ENCODE data around the gene WAS.
"Not testable (repeated sequence)": the region's sequence is repeated elsewhere in the genome, so short reads cannot be mapped to it uniquely, and the experiment has no call there.

Gene WAS
- 29.1 to 53.2 reads per million in 2 experiments for total RNA-seq

DNA sequence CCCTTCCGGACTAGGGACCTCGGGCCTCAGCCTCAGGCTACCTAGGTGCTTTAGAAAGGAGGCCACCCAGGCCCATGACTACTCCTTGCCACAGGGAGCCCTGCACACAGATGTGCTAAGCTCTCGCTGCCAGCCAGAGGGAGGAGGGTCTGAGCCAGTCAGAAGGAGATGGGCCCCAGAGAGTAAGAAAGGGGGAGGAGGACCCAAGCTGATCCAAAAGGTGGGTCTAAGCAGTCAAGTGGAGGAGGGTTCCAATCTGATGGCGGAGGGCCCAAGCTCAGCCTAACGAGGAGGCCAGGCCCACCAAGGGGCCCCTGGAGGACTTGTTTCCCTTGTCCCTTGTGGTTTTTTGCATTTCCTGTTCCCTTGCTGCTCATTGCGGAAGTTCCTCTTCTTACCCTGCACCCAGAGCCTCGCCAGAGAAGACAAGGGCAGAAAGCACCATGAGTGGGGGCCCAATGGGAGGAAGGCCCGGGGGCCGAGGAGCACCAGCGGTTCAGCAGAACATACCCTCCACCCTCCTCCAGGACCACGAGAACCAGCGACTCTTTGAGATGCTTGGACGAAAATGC is at the start of gene WAS:
Gene WAS (plus strand): TSS at position 389 of the 572 bp plus-strand sequence. CDS start 55 bp downstream, at position 444.
- no peak for DNase-seq (ENCODE audit: low read depth)

DNA sequence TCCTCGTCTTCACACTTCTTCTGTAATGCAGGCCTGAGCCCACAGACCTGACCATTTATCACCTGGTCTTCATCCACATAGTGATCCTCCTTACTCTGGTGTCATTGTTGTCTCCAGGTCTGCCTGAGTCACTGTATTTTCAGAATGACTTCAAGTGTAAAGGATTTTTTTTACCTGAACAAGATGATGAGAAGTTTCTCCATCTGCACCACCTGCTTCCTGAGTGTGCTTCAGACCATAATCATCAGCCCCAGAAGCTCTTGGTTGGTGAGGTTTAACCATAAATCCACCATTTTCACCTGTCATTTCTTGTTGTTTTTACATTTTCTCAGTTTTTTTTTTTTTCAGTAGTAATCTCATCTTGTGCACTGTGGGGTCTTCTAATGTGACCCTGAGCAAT is 47.3 kb upstream of the WAS start:
- DNase-seq (ENCODE audit: low read depth): no peak

DNA sequence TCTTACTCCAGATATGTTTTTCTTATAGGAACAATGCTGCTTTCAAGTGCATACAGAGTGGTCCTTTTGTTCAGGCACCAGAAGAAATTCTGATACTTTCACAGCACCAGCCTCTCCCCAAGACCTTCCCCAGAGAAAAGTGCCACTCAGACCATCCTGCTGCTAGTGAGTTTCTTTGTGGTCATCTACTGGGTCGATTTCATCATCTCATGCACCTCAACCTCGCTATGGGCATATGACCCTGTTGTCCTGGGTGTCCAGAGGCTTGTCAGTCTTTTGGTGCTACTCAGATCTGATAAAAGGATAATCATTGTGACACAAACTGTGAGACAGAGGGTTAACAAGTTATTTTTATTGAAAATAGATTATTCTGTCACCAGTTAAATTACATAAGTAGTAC is 46.8 kb upstream of the WAS start:
- DNase-seq (ENCODE audit: low read depth): no peak

DNA sequence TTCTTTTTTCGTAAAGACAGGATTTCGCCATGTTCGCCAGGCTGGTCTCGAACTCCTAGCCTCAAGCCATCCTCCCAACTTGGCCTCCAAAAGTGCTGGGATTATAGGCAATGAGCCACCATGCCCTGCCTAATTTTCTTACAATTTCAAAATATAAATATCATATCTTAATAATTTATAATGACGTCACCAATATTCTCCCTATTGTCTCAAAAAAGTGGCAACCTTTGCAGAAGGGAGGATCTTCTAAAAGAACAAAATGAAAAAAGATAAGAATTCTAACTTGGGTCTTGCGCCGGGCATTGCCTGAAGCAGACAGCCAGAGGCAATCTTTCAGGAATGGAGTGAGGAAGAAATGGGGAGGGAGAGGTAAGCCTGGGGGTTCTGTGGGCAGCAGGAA is 37.9 kb upstream of the WAS start:
- DNase-seq (ENCODE audit: low read depth): no peak

DNA sequence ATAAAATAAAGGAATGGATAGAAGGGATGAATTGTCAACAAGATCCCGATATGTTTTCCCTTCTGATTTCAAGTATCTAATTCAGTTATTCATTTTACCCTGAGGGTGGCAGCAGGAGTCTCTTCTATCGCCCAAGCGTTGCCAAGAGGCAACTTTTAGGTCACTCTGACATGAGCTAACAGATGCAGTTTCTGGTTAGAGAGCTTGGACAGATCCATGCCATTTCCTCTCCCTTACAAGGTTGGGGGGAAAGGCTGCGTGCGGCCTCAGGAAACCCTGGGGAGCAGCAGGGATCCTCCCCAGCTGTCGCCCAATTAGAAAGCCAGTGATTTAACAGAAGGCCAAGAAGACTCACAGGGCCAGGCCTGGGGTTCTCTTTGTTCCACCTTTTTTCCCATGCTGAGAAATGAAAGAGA is 35.3 kb upstream of the WAS start:
- DNase-seq (ENCODE audit: low read depth): peak; percentile 4

DNA sequence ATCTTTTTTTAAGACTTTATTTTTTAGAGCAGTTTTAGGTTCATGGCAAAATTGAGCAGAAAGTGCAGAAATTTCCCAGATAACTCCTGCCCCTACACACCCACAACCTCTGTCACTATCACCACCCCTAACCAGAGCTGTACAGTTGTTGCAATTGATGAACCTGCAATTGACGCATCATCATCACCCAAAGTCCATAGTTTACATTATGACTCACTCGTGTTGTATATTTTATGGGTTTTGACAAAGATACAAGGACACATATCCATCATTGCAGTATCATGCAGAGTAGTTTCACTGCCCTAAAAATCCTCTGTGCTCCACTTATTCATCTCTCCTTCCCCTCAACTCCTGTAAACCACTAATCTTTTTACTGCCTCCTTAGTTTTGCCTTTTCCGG is 34.5 kb upstream of the WAS start:
- no peak for DNase-seq (ENCODE audit: low read depth)

DNA sequence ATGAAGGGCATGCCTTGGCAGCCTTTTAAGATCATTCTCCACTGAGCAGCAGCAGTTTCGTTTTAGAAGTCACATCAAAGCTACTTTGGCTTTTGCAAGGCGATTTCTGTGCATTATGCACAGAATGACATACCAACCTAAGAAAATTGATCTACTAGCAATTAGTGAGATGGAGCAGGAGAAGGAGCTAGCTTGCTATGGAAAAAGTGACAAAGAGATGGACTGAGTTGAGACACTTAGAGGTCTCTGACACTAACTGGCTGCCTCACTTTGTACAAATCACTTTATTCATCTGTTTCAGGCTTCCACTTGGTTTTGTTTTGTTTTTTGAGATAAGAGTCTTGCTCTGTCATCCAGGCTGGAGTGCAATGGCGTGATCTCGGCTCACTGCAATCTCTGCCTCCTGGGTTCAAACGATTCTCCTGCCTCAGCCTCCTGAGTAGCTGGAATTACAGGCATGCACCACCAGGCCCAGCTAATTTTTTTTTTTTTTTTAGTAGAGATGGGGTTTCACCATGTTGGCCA is 31.5 kb upstream of the WAS start:
- not testable (repeated sequence) for DNase-seq (ENCODE audit: low read depth)

DNA sequence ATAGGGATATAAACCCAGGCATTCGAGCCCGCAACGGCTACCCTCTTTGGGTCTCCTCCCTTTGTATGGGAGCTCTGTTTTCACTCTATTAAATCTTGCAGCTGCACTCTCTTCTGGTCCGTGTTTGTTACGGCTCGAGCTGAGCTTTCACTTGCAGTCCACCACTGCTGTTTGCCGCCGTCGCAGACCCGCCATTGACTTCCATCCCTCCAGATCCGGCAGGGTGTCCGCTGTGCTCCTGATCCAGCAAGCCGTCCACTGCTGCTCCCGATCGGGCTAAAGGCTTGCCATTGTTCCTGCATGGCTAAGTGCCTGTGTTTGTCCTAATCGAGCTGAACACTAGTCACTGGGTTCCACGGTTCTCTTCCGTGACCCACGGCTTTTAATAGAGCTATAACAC is 28.9 kb upstream of the WAS start:
- not testable (repeated sequence) for DNase-seq (ENCODE audit: low read depth)

DNA sequence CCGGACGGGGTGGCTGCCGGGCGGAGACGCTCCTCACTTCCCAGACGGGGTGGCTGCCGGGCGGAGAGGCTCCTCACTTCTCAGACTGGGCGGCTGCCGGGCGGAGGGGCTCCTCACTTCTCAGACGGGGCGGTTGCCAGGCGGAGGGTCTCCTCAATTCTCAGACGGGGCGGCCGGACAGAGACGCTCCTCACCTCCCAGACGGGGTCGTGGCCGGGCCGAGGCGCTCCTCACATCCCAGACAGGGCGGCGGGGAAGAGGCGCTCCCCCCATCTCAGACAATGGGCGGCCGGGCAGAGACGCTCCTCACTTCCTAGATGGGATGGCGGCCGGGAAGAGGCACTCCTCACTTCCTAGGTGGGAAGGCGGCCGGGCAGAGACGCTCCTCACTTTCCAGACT is 23.9 kb upstream of the WAS start:
- DNase-seq (ENCODE audit: low read depth): not testable (repeated sequence)

DNA sequence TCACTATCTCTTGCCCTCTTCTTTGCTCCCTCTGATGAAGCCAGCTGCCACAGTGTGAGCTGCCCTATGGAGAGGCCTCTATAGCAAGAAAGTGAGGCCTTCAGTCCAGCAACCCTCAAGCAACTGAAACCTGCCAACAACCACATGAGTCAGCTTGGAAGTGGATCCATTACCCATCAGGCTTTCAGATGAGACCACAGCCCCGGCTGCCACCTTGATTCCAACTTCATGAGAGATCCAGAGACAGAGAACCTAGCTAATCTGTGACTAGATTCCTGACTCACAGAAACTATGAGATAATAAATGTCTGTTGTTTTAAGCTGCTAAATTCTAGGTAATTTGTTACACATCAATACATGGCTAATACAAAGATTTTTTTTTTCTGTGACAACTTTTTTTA is 20.4 kb upstream of the WAS start:
- DNase-seq (ENCODE audit: low read depth): no peak

DNA sequence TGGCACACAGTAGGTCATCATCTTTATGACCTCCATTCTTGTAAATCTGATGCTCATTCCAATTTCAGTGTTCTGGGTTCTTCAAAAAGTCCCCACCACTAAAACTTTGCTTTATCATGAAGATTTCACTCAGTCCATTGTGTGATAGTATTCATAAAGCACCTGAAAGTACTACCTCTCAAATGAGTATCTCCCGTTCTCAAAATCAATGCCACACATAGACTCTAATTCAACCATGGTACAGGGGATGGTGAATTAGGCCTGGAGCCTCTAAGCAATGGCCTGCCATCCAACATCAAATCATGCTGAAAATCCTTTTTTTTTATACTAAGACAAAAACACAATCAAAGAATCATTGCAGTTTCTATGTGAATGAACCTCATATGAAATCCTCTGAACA is 19.4 kb upstream of the WAS start:
- DNase-seq (ENCODE audit: low read depth): no peak

DNA sequence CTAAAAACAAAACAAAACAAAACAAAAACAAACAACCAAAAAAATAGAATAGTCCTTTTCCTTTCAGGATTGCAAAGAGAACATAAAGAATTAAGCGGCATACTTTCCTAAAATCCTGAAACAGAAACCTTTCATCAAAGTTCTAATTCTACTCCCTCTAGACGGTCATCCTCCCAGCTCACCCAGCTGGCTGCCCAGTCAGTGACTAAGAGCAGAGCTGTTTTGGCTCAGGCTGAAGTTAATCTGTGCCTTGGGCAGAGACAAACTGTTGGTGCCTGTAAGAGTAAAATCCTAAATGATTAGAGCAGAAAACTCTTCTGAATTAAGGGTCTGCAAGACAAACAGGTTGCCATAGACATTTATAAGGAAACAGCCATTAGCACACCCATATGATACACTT is 17.6 kb upstream of the WAS start:
- DNase-seq (ENCODE audit: low read depth): no peak

DNA sequence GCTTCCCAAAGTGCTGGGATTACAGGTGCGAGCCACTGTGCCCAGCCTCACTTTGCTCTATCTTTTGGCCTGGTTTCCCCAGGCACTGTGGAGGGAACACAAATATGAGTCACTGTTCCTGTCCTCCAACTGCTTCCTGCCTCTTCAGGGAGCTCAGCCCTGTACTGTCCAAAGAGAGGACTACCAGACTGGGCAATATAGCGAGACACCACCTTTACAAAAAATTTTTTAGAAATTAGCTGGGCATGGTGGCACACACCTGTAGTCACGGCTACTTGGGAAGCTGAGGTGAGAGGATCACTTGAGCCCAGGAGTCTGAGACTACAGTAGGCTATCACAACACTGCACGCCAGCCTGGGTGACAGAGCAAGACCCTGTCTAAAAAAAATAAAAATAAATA is 16.9 kb upstream of the WAS start:
- no peak for DNase-seq (ENCODE audit: low read depth)

DNA sequence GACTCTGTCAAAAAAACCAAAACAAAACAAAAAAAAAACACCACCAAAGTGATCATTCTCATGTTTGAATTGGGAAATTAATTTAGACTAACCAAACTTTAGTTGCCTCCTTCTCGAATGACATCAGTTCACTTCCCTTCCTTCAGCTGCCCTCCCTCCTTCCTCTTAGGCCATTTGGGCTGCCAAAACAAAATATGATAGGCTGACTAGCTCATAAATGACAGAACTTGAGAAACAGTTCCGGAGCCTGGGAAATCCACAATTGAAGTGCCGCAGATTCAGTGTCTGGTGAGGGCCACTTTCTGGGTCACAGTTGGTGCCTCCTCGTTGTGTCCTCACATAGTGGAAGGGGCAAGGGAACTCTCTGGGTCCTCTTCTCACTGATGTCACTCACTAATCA is 16.1 kb upstream of the WAS start:
- DNase-seq (ENCODE audit: low read depth): no peak

DNA sequence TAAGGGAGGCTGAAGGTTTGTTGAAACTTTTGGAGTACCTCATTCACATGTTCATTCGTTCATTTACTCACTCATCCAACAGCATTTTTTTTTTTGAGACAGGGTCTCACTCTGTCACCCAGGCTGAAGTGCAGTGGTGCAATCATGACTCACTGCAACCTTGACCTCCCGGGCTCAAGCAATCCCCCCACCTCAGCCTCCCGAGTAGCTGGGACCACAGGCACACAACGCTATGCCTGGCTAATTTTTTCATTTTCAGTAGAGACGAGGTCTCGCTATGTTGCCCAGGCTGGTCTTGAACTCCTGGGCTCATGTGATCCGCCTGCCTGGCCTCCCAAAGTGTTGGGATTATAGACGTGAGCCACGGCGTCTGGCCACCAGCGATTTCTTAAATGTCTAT is 15.4 kb upstream of the WAS start:
- not testable (repeated sequence) for DNase-seq (ENCODE audit: low read depth)

DNA sequence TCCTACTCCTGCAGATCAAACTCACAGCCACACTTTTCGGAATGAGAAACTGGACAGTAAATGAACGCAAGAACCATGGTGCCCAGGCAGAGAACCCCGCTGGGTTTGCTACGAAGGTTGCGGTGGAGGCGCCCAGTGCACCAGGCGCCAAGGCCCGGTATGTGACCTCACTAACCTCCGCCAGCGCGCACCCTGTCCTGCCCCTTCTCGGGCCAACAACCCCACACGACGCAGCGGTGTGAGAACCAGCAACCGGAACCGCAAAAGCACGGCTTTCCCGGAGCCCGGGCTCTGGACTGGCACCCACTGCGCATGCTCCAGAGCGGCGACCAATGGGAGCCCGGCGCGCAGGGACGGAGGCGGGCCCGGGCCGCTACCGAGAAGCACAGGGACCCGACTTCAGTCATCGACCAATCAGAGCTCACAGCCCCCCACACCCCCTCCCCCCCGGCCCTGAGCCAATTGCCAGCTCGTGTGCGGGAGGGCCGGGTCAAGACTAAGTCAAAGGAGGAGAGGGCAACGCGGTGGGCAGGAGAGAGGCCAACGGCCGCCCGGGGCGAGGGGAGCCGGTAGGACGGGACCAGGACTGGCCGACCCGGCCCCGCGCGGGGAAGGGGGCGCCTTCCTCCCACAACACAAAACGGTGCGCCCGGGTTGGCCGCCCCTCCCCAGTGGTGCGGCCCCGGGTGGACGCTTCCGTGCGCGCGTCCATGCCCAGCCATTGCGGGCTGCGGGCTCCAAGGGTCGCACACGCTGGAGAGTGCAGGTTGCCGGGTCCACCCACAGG is 7.3 kb upstream of the WAS start:
- DNase-seq (ENCODE audit: low read depth): peak; percentile 82

DNA sequence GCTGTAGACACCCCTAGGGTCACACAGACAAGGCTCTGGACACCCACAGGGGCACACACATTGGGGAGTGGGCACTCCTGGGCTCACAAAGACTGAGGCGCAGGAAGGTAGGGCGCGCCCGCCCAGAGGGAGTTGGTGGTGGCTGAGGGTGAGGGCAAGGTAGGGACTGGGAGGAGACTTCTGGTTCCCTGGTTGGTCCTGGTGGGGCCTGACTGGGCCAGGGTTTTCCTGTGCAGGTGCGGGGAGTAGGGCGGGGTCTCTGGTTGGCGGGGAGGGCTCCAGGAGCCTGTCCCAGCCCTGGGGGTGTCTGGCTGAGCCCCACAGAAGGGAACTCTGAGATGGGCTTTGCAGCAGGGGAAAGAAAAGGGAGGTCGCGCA is 6.7 kb upstream of the WAS start:
- no peak for DNase-seq (ENCODE audit: low read depth)

DNA sequence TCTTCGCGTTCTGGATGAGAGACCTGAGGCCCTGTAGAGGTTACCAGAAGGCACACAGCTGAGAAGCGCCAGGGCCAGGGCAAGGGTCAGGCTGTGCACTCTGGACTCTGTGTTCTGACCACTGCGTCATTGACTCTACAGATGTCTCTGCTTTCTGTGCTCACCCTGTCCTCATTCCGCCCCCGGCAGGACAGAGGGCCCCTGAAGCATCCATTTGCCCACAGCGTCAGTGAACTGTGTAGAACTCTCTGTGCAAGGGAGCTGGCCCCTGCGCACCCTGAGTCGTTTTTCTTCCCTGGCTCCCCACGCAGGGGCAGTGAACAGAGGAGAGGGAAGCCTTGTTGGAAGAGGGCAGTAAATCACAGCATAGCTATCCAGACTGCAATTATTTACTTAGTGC is 6.1 kb upstream of the WAS start:
- no peak for DNase-seq (ENCODE audit: low read depth)

DNA sequence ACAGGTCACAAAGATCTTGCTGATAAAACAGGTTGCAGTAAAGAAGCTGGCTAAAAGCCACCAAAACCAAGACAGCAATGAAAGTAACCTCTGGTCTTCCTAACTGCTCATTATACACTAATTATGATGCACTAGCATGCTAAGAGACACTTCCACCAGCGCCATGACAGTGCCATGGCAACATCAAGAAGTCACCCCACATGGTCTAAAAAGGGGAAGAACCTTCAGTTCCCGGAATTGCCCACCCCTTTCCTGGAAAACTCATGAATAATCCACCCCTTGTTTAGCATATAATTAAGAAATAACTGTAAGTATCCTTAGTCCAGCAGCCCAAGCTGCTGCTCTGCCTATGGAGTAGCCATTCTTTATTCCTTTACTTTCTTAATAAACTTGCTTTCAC is 3.1 kb upstream of the WAS start:
- DNase-seq (ENCODE audit: low read depth): not testable (repeated sequence)

DNA sequence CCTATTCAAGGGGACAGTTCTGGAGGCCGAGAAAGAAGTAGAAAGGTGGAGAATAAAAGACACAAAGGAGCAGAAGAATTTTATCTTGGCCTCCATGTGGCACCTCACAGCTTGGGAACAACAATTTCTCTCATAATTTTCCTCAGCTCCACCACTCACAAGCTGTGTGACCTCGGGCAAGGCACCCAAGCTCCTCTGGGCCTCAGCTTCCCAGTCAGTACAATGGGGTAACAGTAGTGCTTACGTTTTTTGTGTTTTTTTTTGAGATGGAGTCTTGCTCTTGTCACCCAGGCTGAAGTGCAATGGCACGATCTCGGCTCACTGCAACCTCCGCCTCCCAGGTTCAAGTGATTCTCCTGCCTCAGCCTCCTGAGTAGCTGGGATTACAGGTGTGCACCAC is 2.7 kb upstream of the WAS start:
- DNase-seq (ENCODE audit: low read depth): not testable (repeated sequence)

DNA sequence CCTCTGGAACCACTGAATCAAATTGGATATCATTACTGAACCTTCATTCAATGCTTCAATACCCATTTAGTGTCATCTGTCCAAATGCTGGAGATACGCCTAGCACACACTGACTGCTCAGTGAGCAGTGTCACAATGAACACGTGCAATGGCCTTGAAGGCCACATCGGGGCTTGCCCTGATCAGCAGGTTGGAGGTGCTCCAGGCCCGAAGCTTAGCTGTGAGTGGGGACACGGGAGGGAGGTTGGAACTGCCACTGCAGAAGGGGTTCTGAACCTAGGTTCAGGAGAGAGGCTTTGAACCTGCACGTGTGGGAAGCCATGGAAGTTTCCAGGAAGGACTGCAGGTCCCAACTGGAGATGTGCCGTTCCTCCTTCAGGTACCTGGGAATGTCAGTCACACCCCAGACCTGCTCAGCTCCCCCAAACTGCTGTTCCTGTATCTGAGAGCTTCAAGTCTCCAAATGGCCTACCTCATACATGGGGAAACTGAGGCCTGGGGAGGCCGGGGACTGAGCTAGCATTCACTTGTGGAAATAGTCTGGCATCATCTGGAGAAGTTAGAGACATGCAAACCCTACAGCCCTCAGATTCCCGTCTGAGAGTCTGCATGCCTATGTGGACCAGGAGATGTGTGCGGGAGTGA is 1.9 kb upstream of the WAS start:
- no peak for DNase-seq (ENCODE audit: low read depth)

DNA sequence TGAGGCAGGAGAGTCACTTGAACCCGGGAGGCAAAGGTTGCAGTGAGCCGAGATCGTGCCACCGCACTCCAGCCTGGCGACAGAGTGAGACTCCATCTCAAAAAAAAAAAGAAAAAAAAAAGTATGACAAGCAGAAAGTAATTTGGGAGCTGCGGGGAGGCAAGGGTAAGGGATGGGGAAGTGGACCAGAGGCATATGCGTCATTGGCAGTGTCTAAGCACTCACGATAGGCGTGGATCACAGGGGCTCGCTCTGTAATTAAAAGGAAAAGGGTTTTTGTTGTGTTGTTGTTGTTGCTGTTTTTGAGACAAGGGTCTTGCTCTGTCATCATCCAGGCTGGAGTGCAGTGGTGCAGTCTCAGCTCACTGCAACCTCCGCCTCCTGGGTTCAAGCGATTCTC is 804 bp upstream of the WAS start:
- DNase-seq (ENCODE audit: low read depth): not testable (repeated sequence)

DNA sequence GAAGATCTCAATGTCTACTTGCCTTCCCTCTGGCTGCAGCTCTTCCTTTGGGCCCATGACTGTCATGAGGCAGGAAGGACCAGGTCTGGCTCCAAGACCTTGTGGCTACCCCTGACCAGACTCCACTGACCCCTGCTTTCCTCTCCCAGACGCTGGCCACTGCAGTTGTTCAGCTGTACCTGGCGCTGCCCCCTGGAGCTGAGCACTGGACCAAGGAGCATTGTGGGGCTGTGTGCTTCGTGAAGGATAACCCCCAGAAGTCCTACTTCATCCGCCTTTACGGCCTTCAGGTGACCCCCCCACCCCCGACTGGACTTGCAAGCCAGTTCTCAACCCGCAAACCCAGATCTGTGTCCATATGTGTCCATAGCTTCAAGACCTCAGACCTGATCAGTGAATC is 535 bp downstream of the WAS start:
- no peak for DNase-seq (ENCODE audit: low read depth)
